Stimulated activated naive CD4-positive, alpha-beta T cell (primary cell): ENCODE results near the gene RPL26.
"Not testable (repeated sequence)": the region's sequence is repeated elsewhere in the genome, so short reads cannot be mapped to it uniquely, and the experiment has no call there.

ENCODE experiments used
- DNase-seq, 6 experiments: peaks; one replicate each; lab custom pipeline; 2025; lab: John Stamatoyannopoulos, UW

RPL26 gene

GRCh38 chr17:8366231-8366630 is 16.8 kb downstream of the RPL26 start:
- no peak for DNase-seq

GRCh38 chr17:8365143-8365542 is 17.9 kb downstream of the RPL26 start:
- no peak for DNase-seq

- no peak for DNase-seq
These were observed 20.2 kb downstream of the RPL26 start for GRCh38 chr17:8362651-8363332.

- DNase-seq, result no peak
These were observed 22.2 kb downstream of the RPL26 start for GRCh38 chr17:8360751-8361150.

GRCh38 chr17:8360260-8360659 is 22.7 kb downstream of the RPL26 start:
- no peak for DNase-seq

GRCh38 chr17:8359769-8360168 is 23.2 kb downstream of the RPL26 start:
- DNase-seq, result no peak

- DNase-seq, result no peak
These were observed 25.1 kb downstream of the RPL26 start for GRCh38 chr17:8357910-8358309.

- no peak for DNase-seq
These were observed 28.8 kb downstream of the RPL26 start for GRCh38 chr17:8354236-8354635.

- DNase-seq, result no peak
These were observed 29.3 kb downstream of the RPL26 start for GRCh38 chr17:8353736-8354135.

DNA sequence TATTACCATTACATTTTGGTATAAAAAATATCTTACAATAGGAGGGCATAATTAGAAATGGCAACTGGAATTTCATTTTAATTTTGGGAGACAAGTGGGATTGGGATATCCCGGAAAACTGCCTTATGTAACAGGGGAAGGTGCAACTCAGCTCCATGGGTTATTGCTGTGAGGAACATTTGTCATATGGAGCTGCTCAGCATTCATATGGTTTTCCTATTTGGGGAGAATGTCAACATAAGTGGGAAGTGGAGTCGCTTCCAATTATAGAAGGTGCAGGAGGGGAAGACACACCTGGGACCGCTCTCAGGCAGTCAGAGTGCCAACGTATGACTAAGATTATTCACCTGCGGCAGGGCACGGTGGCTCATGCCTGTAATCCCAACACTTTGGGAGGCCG is 32.7 kb downstream of the RPL26 start:
- DNase-seq, result no peak

DNA sequence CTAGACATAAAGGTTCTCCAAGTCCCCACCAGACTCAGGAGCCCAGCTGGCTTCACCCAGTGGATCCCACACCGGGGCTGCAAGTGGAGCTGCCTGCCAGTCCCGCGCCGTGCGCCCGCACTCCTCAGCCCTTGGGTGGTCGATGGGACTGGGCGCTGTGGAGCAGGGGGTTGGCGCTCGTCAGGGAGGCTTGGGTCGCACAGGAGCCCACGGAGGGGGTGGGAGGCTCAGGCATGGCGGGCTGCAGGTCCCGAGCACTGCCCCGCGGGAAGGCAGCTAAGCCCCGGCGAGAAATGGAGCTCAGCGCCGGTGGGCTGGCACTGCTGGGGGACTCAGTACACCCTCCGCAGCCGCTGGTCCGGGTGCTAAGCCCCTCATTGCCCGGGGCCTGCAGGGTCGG is 36.0 kb downstream of the RPL26 start:
- not testable (repeated sequence) for DNase-seq

DNA sequence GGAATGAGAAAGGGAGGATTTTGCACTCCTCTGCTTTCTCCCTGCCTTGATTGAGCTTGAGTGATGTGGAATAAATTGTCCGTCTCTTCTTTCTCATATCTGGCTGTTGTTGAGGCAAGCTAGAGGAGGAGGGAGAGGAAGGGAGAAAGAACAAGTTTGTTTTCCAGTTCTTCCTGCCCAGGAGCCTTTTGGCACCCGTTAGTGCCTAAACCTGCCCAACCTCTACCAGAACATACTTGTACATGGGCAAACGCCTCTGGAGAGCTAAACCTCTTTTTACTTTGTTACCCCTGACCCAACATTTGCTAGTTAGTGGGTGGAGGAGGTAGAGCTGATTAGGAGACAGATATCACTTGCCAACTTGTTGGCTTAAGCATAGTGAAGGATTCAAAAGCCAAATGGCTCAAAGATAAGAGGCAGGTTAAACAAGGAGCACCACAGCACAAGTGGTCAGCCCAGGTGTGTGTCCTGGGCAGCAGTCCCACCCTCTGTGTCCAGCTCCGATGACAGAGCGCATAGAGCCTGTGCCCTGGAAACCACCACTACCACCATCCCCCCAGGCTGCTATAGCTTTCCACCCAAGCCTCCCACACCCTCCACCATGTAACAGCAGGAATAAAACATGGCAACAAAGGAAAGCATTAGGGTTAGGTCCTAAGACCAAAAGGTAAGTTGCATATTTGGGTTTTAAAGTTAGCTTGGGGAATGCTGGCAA is 36.9 kb downstream of the RPL26 start:
- DNase-seq, result no peak

DNA sequence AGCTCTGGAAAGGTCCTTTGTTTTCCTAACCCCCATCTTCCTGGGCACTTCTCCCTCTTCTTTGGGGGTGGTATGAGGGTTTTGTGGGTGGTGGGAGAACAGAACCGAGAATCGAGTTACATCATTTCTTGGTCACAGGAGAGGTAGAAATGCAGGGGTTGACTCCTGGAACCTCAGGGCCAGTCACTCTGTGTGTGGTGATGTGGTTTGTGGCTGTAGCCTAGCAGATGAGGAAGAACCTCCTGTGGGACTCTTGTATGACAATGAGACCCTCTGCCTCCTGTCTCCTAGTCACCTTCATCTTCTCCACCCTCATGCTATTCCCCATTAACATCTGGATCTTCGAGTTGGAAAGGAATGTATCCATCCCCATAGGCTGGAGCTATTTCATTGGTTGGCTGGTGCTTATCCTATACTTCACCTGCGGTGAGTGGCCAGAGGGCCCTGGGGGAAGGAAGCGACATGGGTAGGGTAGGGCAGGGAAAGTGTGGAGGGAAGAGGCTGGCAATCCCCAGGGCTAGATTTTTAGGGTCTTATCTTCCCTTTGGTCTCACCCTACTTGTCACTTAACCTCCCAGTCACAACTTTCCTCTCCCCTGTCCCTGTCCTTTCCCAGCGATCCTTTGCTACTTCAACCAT is 37.8 kb downstream of the RPL26 start:
- no peak for DNase-seq

DNA sequence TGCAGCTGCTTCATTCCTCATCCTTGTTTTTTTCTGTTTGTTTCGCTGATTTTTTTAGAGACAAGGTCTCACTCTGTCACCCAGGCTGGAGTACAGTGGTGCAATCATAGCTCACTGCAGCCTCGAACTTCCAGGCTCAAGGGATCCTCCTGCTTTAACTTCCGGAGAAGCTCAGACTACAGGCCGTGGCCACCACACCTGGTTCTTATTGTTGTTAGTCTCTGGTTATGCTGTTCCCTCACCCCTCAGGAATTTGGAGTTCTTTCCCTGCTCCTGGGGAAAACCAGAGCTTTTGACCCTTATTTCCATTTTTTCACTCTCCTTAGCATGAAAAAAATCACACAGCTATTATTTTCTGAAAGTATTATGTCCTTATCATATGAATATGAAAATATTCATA is 41.5 kb downstream of the RPL26 start:
- no peak for DNase-seq

DNA sequence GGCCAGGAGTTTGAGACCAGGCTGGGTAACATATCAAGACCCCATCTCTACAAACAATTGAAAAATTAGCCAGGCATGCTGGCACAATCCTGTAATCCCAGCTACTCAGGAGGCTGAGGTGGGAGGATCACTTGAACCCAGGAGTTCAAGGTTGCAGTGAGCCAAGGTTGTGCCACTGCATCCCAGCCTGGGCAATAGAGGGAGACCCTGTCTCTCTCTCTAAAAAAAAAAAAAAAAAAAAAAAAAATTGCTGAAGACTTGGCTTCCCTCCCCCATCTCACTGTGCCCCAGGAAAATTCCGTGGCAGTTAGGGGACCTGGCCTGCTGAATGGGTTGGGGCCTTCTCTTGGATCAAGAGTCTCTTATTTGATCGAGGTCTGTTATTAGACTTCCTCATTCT is 43.5 kb downstream of the RPL26 start, which contains the start of gene ODF4:
TSS of gene ODF4 (plus strand) at position 301 of the 400 bp plus-strand sequence. CDS start 212 bp downstream, outside the sequence.
- DNase-seq, result no peak

GRCh38 chr17:8338753-8339140 is 44.2 kb downstream of the RPL26 start:
- no peak for DNase-seq

DNA sequence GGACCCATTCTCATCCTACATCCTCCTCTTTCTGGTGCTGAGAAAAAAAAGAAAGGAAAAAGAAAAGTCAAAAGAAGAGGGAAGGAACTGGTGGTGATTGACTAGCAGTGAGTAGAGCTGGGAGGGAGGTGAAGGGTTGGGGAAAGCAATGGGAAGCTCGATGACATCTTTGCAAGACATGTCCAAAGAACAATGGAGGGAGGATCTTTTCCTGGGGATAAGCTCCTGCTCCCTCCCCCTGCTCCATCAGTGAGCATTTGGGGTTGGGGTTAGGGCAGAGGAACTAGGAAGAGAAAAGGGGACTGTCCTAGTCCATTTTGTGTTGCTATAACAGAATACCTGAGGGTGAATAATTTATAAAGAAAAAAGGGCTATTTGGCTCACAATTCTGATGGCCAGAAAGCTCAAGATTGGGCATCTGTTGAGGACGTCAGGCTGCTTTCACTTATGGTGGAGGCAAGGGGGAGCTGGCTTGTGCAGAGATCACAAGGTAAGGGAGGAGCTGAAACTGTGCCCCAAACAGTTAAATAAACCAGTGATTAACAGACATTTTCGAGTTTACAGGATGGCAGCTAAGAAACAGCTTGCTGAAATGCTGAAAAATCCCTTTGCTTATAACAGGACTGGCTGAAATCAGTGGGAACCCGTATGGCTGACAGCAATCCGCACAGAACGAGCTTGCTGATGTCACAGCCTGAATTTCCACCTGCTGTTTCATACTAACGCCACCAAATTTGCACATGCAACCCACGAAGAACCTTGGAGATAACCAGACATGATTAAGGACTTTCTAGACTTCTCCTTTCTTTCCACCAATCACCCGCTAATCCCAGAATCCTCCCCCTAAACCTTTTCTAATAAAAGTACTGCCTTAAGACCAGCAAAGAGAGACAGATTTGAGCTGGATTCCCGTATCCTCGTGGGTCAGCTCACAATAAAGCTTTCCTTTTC is 44.9 kb downstream of the RPL26 start:
- DNase-seq, result no peak

DNA sequence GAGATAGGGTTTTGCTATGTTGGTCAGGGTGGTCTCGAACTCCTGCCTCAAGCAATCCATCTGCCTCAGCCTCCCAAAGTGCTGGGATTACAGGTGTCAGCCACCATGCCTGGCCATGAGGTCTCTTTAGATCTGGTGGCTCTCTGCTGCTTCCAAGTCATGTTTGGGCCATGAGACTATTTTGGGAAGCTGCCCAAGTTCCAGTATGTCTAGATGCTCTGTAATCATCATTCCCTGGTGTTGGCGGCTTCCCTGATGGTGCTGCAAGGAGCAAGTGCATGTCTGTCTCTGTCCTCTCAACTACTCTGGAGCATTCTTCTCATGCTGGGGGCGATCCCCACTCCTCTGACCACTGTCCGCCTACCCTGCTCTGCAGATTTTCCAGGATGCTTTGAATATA is 49.7 kb downstream of the RPL26 start:
- no peak for DNase-seq

DNA sequence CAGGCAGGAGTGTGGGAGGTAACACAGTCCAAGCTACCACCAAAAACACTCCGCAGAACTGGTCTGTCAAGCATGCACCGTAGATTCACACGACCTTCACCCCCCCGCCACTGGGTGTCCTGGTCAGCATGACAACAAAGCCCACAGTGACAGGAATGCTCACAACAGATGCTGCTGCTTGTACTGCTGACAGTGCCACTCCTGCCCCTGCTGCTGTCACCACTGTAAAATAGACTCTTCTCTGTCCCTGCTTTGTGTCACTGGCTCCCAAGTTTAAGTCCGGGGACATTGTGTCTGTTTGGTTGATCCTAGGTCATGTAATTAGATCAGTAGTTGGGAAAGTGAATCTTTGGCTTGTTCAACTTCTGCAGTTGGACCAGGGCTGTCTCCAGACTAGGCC is 50.3 kb downstream of the RPL26 start:
- DNase-seq, result no peak

- no peak for DNase-seq
These were observed 50.9 kb downstream of the RPL26 start for GRCh38 chr17:8332128-8332527.
